Subcutaneous adipose tissue (tissue), 4 donors: ENCODE data around the gene DUSP22. TPM values are rescaled to one million over a fixed set of nuclear protein-coding genes. Genes with fewer than 3 reads are reported as not detected.

Experiments used
- total RNA-seq, 4 donors: library from RNA; depleted of rRNA; stranded (reverse); fragments of >200 nt; gene quantifications; one replicate each; pipeline ENCODE4 v1.1.0, GENCODE V29; 2016
- TF ChIP-seq, protein P1 (sequence below): fragments of 450-650 bp; IDR thresholded peaks from one replicate; pipeline ENCODE4 v1.5.1; 2016; ENCODE audit warnings: low read depth, mild to moderate bottlenecking, control low read depth, antibody characterized with exemption, moderate library complexity

Gene DUSP22
- total RNA-seq, 4 donors from 2014 or later = 54.0 to 88.9 (median 64.9) TPM

DNA sequence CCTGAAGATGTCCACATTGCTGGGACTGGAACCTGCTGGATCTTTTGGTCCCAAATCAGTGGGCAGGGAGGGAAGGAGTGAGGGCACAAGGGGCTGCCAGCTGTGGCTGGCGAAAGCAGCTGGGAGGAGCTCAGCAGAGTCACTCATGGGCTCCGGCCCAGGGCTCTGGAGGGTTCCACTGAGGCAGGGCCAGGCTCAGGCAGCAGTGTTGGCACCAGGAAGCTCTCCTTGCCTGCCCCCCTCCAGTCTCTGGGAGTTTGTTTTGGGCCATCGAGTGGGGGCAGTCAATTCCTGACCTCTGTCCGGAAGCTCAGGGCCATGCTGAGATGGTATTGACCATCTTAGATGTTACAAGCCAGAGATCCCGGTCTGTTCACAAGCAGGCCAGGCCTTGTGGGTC, 60.2 kb downstream of the DUSP22 start:
- TF ChIP-seq, protein P1, sequence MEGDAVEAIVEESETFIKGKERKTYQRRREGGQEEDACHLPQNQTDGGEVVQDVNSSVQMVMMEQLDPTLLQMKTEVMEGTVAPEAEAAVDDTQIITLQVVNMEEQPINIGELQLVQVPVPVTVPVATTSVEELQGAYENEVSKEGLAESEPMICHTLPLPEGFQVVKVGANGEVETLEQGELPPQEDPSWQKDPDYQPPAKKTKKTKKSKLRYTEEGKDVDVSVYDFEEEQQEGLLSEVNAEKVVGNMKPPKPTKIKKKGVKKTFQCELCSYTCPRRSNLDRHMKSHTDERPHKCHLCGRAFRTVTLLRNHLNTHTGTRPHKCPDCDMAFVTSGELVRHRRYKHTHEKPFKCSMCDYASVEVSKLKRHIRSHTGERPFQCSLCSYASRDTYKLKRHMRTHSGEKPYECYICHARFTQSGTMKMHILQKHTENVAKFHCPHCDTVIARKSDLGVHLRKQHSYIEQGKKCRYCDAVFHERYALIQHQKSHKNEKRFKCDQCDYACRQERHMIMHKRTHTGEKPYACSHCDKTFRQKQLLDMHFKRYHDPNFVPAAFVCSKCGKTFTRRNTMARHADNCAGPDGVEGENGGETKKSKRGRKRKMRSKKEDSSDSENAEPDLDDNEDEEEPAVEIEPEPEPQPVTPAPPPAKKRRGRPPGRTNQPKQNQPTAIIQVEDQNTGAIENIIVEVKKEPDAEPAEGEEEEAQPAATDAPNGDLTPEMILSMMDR = no peak

DNA sequence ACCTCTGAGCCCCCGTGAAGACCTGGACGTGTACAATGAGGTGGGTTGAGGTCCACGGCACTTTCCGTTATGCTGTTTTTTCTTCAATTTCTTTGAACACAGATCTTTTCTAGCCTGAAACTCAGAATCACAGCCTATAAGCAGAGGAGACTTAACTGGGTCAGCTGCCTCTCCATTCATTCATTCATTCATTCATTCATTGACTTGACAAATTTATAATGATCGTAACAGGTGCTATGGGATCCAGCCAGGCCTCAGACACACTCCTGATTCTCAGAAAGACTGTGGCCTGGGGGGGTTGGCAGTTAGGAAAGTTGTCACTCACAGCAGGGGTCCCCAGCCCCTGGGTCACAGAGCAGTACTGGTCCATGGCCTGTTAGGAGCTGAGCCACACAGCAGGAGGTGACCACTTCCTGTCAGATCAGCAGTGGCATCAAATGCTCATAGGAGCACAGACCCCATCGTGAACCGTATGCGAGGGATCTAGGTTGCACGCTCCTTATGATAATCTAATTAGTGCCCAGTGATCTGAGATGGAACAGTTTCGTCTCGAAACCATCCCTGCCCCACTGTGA, 60.7 kb downstream of the DUSP22 start:
- TF ChIP-seq, protein P1 = no peak

DNA sequence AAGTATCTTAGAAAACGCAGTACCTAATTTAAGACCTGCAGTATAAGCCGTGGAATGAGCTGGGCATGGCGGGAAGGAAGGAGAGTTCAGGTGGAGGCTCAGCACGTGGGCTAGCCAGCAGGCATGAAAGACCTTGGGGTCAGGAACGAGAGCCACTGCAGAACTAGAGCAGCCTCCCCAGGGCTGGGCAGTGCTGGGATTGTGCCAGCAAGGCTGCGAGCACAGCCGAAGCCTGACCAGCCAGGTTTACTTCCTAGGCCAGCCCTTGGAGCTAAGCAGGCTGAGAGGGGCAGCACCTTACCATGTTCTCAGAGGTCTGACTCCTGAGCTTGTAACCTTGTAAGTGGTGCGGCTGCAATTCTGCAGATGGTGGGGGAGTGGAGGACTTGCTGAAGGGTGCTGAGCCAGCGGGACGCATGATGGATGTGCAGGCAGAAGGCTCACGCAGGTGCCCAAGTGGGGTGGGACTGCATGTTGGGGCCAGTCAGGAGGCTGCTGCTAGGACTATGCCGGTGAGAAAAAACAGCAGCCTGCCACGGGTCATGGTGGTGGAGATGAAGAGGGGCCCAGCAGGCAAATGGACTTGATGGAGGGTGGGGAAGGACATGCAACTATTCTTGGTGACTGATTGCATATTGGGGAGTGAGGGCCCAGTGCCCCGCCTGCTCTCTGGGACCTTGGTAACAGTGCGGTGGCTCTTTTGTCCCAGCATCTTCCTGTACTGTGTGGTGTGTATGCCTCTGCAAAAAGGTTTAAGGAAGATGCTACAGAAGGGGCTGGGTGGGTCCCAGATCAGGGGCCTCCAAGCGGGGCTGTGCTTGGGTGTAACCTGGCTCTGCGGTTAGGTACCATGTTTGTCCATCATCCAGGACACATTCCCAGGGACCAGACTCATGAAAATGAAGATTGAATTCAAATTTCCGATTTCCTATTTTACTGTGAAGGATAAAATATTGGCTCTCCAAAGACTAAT, 61.6 kb downstream of the DUSP22 start:
- TF ChIP-seq, protein P1 = no peak

DNA sequence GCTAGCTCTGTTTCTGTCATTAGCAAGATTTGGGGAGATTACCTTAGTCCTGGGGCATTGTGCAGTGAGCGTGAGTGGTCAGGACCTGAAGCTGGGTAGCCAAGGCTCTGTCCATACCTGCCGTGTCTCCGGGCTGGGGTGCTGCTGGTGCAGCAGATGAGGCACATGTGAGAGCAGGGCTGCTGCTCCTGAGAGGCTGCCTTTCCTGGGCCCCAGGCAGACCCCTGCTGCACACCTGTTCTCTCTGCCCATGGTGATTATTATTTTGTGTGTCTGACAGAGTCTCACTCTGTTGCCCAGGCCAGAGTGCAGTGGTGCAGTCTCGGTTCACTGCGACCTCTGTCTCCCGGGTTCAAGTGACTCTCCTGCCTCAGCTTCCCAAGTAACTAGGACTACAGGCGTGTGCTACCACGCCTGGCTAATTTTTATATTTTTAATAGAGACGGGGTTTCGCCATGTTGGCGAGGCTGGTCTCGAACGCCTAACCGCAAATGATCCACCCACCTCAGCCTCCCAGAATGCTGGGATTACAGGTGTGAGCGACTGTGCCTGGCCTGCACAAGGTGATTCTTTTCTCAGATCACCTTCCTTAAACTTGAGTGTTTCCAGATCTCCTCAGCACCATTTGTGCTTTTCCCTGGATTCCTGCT, 62.5 kb downstream of the DUSP22 start:
- TF ChIP-seq, protein P1 = no peak

DNA sequence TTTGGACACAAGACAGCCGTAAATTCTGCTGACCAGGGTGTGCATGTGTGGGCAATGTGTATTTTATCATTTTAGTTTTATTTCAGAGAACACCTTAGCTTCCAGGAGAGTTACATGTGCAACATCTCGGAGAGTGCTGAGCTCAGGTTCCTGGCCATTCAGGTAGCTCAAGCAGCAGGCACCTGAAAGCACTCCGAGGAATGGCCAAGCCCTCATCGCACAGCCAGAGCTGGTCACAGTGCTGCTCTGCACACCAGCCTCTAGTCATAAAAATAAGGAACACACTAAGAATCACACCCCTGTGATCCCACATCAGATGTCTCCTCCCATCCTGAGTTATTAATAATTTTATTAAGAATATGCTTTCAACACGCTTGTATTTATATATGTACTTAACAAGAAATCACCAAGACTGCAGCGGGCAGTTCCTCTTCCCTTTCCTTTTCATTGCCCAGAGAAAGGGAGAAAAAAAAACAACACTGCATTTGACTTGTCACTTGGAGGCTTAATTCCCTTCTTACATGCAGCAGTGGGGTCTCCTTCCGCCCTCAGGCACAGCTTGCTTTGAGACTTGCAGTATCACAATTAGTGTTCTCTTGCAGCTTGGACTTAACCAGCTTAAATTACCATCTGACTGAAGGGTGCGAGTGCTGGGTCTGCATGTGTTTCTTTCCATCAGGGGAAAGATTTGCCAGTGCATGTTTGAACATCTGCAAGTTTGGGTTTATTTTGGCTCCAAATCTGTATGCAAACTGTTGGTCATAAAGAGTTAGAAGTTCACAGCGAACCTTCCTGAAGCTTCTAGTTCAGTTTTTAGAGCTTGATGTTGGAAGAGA, 63.3 kb downstream of the DUSP22 start:
- TF ChIP-seq, protein P1 = no peak

DNA sequence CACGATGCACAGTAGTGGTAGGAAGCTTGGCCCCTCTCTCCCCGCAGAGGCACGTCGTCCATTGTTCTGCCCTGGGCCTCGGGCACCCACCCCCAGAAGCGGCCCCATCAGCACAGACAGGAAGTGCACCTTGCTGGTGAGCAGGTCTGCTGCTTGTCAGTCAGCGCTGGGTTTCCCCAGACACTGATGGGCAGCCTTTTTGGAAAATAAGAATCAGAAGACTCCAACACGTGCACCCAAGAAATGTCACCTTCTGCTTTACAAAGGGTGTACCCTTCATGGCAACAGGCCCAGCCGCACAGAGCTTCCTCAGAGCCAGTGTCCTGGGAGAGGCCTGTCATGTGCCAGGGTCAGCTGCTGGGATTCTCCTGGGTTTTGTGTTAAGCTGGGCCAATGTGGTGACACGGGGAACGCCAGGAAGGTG, 64.6 kb downstream of the DUSP22 start:
- TF ChIP-seq, protein P1 = no peak
